Measurements from ENCODE around the gene TGFBR3L.

- TF ChIP-seq, protein P1, sequence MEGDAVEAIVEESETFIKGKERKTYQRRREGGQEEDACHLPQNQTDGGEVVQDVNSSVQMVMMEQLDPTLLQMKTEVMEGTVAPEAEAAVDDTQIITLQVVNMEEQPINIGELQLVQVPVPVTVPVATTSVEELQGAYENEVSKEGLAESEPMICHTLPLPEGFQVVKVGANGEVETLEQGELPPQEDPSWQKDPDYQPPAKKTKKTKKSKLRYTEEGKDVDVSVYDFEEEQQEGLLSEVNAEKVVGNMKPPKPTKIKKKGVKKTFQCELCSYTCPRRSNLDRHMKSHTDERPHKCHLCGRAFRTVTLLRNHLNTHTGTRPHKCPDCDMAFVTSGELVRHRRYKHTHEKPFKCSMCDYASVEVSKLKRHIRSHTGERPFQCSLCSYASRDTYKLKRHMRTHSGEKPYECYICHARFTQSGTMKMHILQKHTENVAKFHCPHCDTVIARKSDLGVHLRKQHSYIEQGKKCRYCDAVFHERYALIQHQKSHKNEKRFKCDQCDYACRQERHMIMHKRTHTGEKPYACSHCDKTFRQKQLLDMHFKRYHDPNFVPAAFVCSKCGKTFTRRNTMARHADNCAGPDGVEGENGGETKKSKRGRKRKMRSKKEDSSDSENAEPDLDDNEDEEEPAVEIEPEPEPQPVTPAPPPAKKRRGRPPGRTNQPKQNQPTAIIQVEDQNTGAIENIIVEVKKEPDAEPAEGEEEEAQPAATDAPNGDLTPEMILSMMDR (IDR thresholded peaks at IDR 0.05) = peak; percentile 15 to 97 (median 92)
- TF ChIP-seq POLR2A (IDR thresholded peaks at IDR 0.05) = peak; percentile 34 to 63 (median 58)
These were observed 45.8 kb upstream of the TGFBR3L start for GRCh38 chr19:7868671-7869452.

Data from body of pancreas (tissue), 4 donors.